Measurements from ENCODE around the gene TIPARP.

GRCh38 chr3:156723182-156723619, 48.8 kb downstream of the TIPARP start:
- TF ChIP-seq CTCF (IDR thresholded peaks at IDR 0.05; ENCODE audit: low read length) (no peak), EZH2 (IDR thresholded peaks at IDR 0.05; ENCODE audit: borderline replicate concordance, low read length) (no peak)

Measured in OCI-LY1 (cell line).